Panc1 (cell line): ENCODE results near the gene PTPN22. TPM values are rescaled to one million over a fixed set of nuclear protein-coding genes. Genes with fewer than 3 reads are reported as not detected.

ENCODE experiments used
- ATAC-seq: fragments of 200-7000 bp; cut with Tn5 transposase; 2 replicates; pipeline ENCODE4 v1.9.1; 2020; ENCODE audit warnings: mild to moderate bottlenecking, moderate library complexity
- BruUV-seq: library from RNA; stranded (reverse); fragments of 400-500 nt; replicated peaks from 2 replicates; lab custom pipeline; 2021; lab: Mats Ljungman, UMichigan
- CTCF ChIA-PET: fragments of 300-600 bp; sonication (Branson Sonifier 250); formaldehyde crosslinking; loops from one replicate; lab custom pipeline; 2022; ENCODE audit warnings: antibody characterized with exemption; lab: Charles Lee
- POLR2A ChIA-PET: fragments of 300-600 bp; sonication (Branson Sonifier 250); formaldehyde crosslinking; loops from one replicate; lab custom pipeline; 2022; ENCODE audit warnings: antibody characterized with exemption; lab: Charles Lee
- DNase-seq: peaks from one replicate; pipeline ENCODE4 v3.0.0-alpha.2; 2010; ENCODE audit warnings: low read depth, low spot score
- H3K27ac ChIP-seq: 2 replicates; pipeline ENCODE4 v1.5.1; 2011; ENCODE audit warnings: mild to moderate bottlenecking, low read length, inconsistent platforms
- H3K27me3 ChIP-seq: fragments of 200-500 bp; sonication (Bioruptor generic); 2 replicates; pipeline ENCODE4 v1.6.0; 2014; ENCODE audit warnings: low read length, inconsistent platforms; ENCODE audit not compliant: control insufficient read depth, insufficient read depth
- H3K36me3 ChIP-seq: fragments of 200-500 bp; sonication (Bioruptor generic); 2 replicates; pipeline ENCODE4 v1.5.1; 2014; ENCODE audit warnings: inconsistent platforms, mild to moderate bottlenecking, low read length, moderate library complexity; ENCODE audit not compliant: control insufficient read depth, insufficient read depth
- H3K4me1 ChIP-seq: 2 replicates; pipeline ENCODE4 v1.5.1; 2011; ENCODE audit warnings: inconsistent platforms, mild to moderate bottlenecking, low read length, moderate library complexity; ENCODE audit not compliant: control insufficient read depth, insufficient read depth
- H3K4me3 ChIP-seq, 2 experiments: 2 replicates each; pipeline ENCODE4 v1.5.1; 2011 to 2012; ENCODE audit warnings: low read depth in 2 of 2, low read length in 2 of 2, mild to moderate bottlenecking in 2 of 2, inconsistent platforms in 1 of 2, moderate library complexity in 1 of 2
- H3K9me3 ChIP-seq: fragments of 200-500 bp; sonication (Bioruptor generic); 2 replicates; pipeline ENCODE4 v1.5.1; 2014; ENCODE audit warnings: low read depth, mild to moderate bottlenecking, inconsistent platforms, low read length, moderate library complexity; ENCODE audit not compliant: control insufficient read depth, insufficient read depth
- CTCF ChIP-seq: fragments of 450-650 bp; IDR thresholded peaks from 2 replicates; pipeline ENCODE4 v1.5.1; 2017; ENCODE audit warnings: mild to moderate bottlenecking
- POLR2AphosphoS5 ChIP-seq: IDR thresholded peaks from 2 replicates; pipeline ENCODE4 v1.6.1; 2012; ENCODE audit warnings: mild to moderate bottlenecking, low read depth, low read length, moderate library complexity
- REST ChIP-seq, 2 experiments: IDR thresholded peaks; 2 replicates each; pipeline ENCODE4 v1.6.1; 2011 to 2012; ENCODE audit warnings: low read depth in 2 of 2, control low read depth in 1 of 2, low read length in 1 of 2, mild to moderate bottlenecking in 1 of 2, moderate library complexity in 1 of 2; ENCODE audit not compliant: insufficient read depth in 1 of 2
- SIN3A ChIP-seq: IDR thresholded peaks from 2 replicates; pipeline ENCODE4 v1.6.1; 2012; ENCODE audit warnings: low read depth, mild to moderate bottlenecking, low read length, moderate library complexity, borderline replicate concordance; ENCODE audit not compliant: insufficient read depth
- TCF7L2 ChIP-seq: IDR thresholded peaks from 2 replicates; pipeline ENCODE4 v1.6.1; 2011; ENCODE audit warnings: mild to moderate bottlenecking, low read depth, low read length, inconsistent platforms
- in situ Hi-C: cut with HindIII; loops from 2 replicates; pipeline ENCODE4 v1.10.0; 2016; ENCODE audit warnings: low sequenced_read_pairs, low pct_unique_long_range_greater_than_20kb
- intact Hi-C: fragments of 100-400 bp; cut with micrococcal nuclease; formaldehyde crosslinking; loops from one replicate; pipeline ENCODE4 v1.10.0; 2022; ENCODE audit not compliant: unreplicated experiment
- total RNA-seq: library from RNA; stranded (reverse); gene quantifications from one replicate; pipeline ENCODE4 v1.2.1, GENCODE V29; 2021; ENCODE audit not compliant: unreplicated experiment

The PTPN22 gene
- total RNA-seq, 1 experiment from 2014 or later = not detected

- H3K9me3 ChIP-seq = no peaks in the 10 kb centered on the region
- ATAC-seq (no peak), DNase-seq (no peak)
- TF ChIP-seq POLR2AphosphoS5 (no peak), CTCF (no peak), SIN3A (no peak), TCF7L2 (no peak), REST (IDR thresholded peaks at IDR 0.05; ENCODE audit: insufficient read depth in 1 of 2, low read depth in 2 of 2, low read length in 1 of 2) (no peak)
- peaks cover 5% of the 10 kb centered on the region for H3K36me3 ChIP-seq
- in situ Hi-C loops (no loop called here), intact Hi-C loops (no loop called here)
- H3K4me1 ChIP-seq = no peaks in the 10 kb centered on the region
- ChIA-PET POLR2A (no interaction called here), CTCF (no interaction called here)
- no TSS peak for BruUV-seq
- no peak overlapping the region for H3K27ac ChIP-seq
- no peak overlapping the region for H3K4me3 ChIP-seq
- H3K27me3 ChIP-seq = no peaks in the 10 kb centered on the region
These were observed 79.0 kb downstream of the PTPN22 start for GRCh38 chr1:113792471-113792870.

- in situ Hi-C loops = no loop called here
- TF ChIP-seq REST (IDR thresholded peaks at IDR 0.05; ENCODE audit: insufficient read depth in 1 of 2, low read depth in 2 of 2, low read length in 1 of 2) = no peak
- TF ChIP-seq POLR2AphosphoS5 = no peak
- TF ChIP-seq TCF7L2 = no peak
- no peak for TF ChIP-seq CTCF
- TF ChIP-seq SIN3A = no peak
- Histone ChIP-seq H3K27me3 (no peaks in the 10 kb centered on the region), H3K27ac (no peak overlapping the region), H3K9me3 (no peaks in the 10 kb centered on the region), H3K36me3 (no peaks in the 10 kb centered on the region), H3K4me1 (no peaks in the 10 kb centered on the region), H3K4me3 (no peak overlapping the region)
- no peak for ATAC-seq
- intact Hi-C loops = no loop called here
- BruUV-seq = no TSS peak
- ChIA-PET CTCF (no interaction called here), POLR2A (no interaction called here)
- DNase-seq = no peak
These were observed 82.7 kb downstream of the PTPN22 start for GRCh38 chr1:113788802-113789201.
